Lung (tissue), 12 donors: ENCODE results near the gene B3GLCT. TPM values are rescaled to one million over a fixed set of nuclear protein-coding genes. Genes with fewer than 3 reads are reported as not detected.

Source experiments
- ATAC-seq: fragments of 200-7000 bp; cut with Tn5 transposase; one replicate; pipeline ENCODE4 v1.9.1; 2020; ENCODE audit warnings: moderate number of reproducible peaks; ENCODE audit not compliant: insufficient read depth, low FRiP score
- DNase-seq, 3 donors: peaks; one replicate each; pipeline ENCODE4 v3.0.0-alpha.2; 2013 to 2017
- H3K27ac ChIP-seq, 2 donors: one replicate each; pipeline ENCODE4 v1.5.1; 2013; ENCODE audit warnings: mild to moderate bottlenecking in 2 of 2, moderate library complexity in 2 of 2, control low read depth in 1 of 2, inconsistent platforms in 1 of 2, low read depth in 1 of 2, low read length in 1 of 2
- H3K27me3 ChIP-seq, 3 donors: one replicate each; pipeline ENCODE4 v1.5.1; 2013; ENCODE audit warnings: low read length in 2 of 3; ENCODE audit not compliant: control insufficient read depth in 3 of 3, insufficient read depth in 3 of 3
- H3K36me3 ChIP-seq, 4 donors: one replicate each; pipeline ENCODE4 v1.5.1; 2013; ENCODE audit warnings: low read length in 4 of 4, mild to moderate bottlenecking in 1 of 4, moderate library complexity in 1 of 4; ENCODE audit not compliant: control insufficient read depth in 4 of 4, insufficient read depth in 4 of 4
- H3K4me1 ChIP-seq, 5 donors: one replicate each; pipeline ENCODE4 v1.5.1; 2013; ENCODE audit warnings: low read length in 5 of 5, mild to moderate bottlenecking in 2 of 5, moderate library complexity in 1 of 5; ENCODE audit not compliant: control insufficient read depth in 5 of 5, insufficient read depth in 5 of 5
- H3K4me3 ChIP-seq: one replicate; pipeline ENCODE4 v1.5.1; 2013; ENCODE audit warnings: mild to moderate bottlenecking, control low read depth, moderate library complexity
- H3K9ac ChIP-seq, 2 donors: one replicate each; pipeline ENCODE4 v1.5.1; 2013; ENCODE audit warnings: low read length in 2 of 2, control low read depth in 1 of 2; ENCODE audit not compliant: insufficient read depth in 1 of 2
- H3K9me3 ChIP-seq, 4 donors: one replicate each; pipeline ENCODE4 v1.5.1; 2013; ENCODE audit warnings: low read length in 3 of 4, mild to moderate bottlenecking in 1 of 4, moderate library complexity in 1 of 4; ENCODE audit not compliant: control insufficient read depth in 4 of 4, insufficient read depth in 3 of 4
- CTCF ChIP-seq: IDR thresholded peaks from 2 replicates; pipeline ENCODE4 v1.5.1; 2012; ENCODE audit warnings: mild to moderate bottlenecking; ENCODE audit errors: control extremely low read depth, extremely low read depth
- WGBS, 2 donors: extraction: QIAGEN DNeasy Blood & Tissue Kit; methylation state at CpG; one replicate each; pipeline ENCODE4 v1.1.7; 2013; 5-methylcytosine and 5-hydroxymethylcytosine counted together
- polyA plus RNA-seq, 2 donors: library from polyadenylated mRNA; stranded (reverse); fragments of 200-250 nt; gene quantifications; one replicate each; pipeline ENCODE4 v1.2.1, GENCODE V29; 2013
- total RNA-seq, 2 donors: library from RNA; depleted of rRNA in 1 of 2; stranded (reverse); fragments of >200 nt in 1 of 2; gene quantifications; one replicate each; pipeline ENCODE4 v1.2.1, GENCODE V29; 2014 to 2021
- donor health status: control.
- donor health status: control.
- donor health status: Bipolar disorder and iron deficiency.
- donor health status: healthy.
- donor health status: DM: yes; HTN: yes; CAD: no.

Gene B3GLCT
- total and polyA plus RNA-seq, 4 donors = 2.4 to 13.7 (median 3.1) TPM

- H3K4me3 ChIP-seq = no peak overlapping the region
- DNase-seq = no peak
- no peaks in the 10 kb centered on the region for H3K27me3 ChIP-seq
- ATAC-seq = no peak
- H3K9me3 ChIP-seq = peaks cover 0 to 23% (median 5%) of the 10 kb centered on the region in 4 donors
- 70 to 84% methylated on average over 1 of the region's 1 CpG for WGBS, 2 donors
- no peaks in the 10 kb centered on the region for H3K36me3 ChIP-seq
- H3K4me1 ChIP-seq = no peaks in the 10 kb centered on the region
- H3K27ac ChIP-seq = no peak overlapping the region
- no peak for TF ChIP-seq CTCF
- H3K9ac ChIP-seq = no peak overlapping the region
Measured at GRCh38 chr13:31361673-31362072, 161.9 kb downstream of the B3GLCT start.

GRCh38 chr13:31365630-31366029 lies 165.9 kb downstream of the B3GLCT start:
- H3K4me3 ChIP-seq = no peak overlapping the region
- no peak overlapping the region for H3K9ac ChIP-seq
- no peak for TF ChIP-seq CTCF
- no peaks in the 10 kb centered on the region for H3K4me1 ChIP-seq
- DNase-seq (no peak), ATAC-seq (no peak)
- peaks cover 0 to 30% (median 7%) of the 10 kb centered on the region in 4 donors for H3K9me3 ChIP-seq
- 72 to 76% methylated on average over 4 of the region's 4 CpGs for WGBS, 2 donors
- no peaks in the 10 kb centered on the region for H3K27me3 ChIP-seq
- H3K36me3 ChIP-seq = no peaks in the 10 kb centered on the region
- no peak overlapping the region for H3K27ac ChIP-seq

GRCh38 chr13:31367410-31367809 lies 167.6 kb downstream of the B3GLCT start:
- Histone ChIP-seq H3K9me3 (peaks cover 0 to 30% (median 7%) of the 10 kb centered on the region in 4 donors), H3K36me3 (no peaks in the 10 kb centered on the region), H3K9ac (no peak overlapping the region), H3K4me1 (no peaks in the 10 kb centered on the region), H3K4me3 (no peak overlapping the region), H3K27me3 (no peaks in the 10 kb centered on the region), H3K27ac (no peak overlapping the region)
- no peak for ATAC-seq
- no peak for TF ChIP-seq CTCF
- DNase-seq = no peak
- WGBS, 2 donors = 78 to 91% methylated on average over 2 of the region's 2 CpGs

GRCh38 chr13:31369213-31369612 lies 169.4 kb downstream of the B3GLCT start:
- H3K27ac ChIP-seq = no peak overlapping the region
- H3K4me3 ChIP-seq = no peak overlapping the region
- H3K9me3 ChIP-seq = peaks cover 0 to 28% (median 7%) of the 10 kb centered on the region in 4 donors
- no peaks in the 10 kb centered on the region for H3K4me1 ChIP-seq
- no peak for TF ChIP-seq CTCF
- no peak for ATAC-seq
- no peaks in the 10 kb centered on the region for H3K27me3 ChIP-seq
- H3K9ac ChIP-seq = no peak overlapping the region
- no peak for DNase-seq
- no peaks in the 10 kb centered on the region for H3K36me3 ChIP-seq
